ENCODE data around the gene CDC42BPA. TPM values are rescaled to one million over a fixed set of nuclear protein-coding genes. Genes with fewer than 3 reads are reported as not detected.

Gene CDC42BPA
- total RNA-seq, 1 donor from 2014 or later = 61.6 TPM

DNA sequence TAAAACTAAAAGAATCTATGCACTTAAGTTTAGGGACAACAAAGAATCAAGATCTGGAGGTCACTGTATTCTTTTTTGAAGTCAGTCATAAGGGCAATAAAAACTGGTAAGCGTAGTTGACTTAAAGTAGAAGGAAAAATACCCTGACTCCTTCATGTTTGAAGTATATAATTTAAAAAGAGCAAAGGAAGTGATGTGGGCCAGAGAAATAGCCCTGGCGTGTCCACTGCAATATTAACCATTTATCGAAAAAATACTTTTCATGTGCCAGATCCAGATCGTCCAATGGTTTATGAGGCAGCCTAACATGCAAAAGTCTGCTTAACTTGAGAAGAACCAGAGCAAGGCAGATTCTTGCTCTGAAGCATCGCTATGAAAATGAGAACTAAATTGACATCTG is 216.2 kb downstream of the CDC42BPA start:
- no peaks in the 10 kb centered on the region for H3K4me1 Mint-ChIP-seq (ENCODE audit: low read depth)
- H3K9me3 Mint-ChIP-seq (ENCODE audit: low read depth) = peaks cover 11% of the 10 kb centered on the region
- no peak overlapping the region for H3K27ac Mint-ChIP-seq (ENCODE audit: unreplicated experiment)
- H3K36me3 Mint-ChIP-seq (ENCODE audit: low read depth) = peaks cover 18% of the 10 kb centered on the region
- H3K27me3 Mint-ChIP-seq (ENCODE audit: low read depth) = no peaks in the 10 kb centered on the region
- no peak overlapping the region for H3K4me3 Mint-ChIP-seq (ENCODE audit: unreplicated experiment)
- TF ChIP-seq, protein P1, sequence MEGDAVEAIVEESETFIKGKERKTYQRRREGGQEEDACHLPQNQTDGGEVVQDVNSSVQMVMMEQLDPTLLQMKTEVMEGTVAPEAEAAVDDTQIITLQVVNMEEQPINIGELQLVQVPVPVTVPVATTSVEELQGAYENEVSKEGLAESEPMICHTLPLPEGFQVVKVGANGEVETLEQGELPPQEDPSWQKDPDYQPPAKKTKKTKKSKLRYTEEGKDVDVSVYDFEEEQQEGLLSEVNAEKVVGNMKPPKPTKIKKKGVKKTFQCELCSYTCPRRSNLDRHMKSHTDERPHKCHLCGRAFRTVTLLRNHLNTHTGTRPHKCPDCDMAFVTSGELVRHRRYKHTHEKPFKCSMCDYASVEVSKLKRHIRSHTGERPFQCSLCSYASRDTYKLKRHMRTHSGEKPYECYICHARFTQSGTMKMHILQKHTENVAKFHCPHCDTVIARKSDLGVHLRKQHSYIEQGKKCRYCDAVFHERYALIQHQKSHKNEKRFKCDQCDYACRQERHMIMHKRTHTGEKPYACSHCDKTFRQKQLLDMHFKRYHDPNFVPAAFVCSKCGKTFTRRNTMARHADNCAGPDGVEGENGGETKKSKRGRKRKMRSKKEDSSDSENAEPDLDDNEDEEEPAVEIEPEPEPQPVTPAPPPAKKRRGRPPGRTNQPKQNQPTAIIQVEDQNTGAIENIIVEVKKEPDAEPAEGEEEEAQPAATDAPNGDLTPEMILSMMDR (IDR thresholded peaks at IDR 0.05) = no peak
- no peak for DNase-seq (ENCODE audit: low spot score)

DNA sequence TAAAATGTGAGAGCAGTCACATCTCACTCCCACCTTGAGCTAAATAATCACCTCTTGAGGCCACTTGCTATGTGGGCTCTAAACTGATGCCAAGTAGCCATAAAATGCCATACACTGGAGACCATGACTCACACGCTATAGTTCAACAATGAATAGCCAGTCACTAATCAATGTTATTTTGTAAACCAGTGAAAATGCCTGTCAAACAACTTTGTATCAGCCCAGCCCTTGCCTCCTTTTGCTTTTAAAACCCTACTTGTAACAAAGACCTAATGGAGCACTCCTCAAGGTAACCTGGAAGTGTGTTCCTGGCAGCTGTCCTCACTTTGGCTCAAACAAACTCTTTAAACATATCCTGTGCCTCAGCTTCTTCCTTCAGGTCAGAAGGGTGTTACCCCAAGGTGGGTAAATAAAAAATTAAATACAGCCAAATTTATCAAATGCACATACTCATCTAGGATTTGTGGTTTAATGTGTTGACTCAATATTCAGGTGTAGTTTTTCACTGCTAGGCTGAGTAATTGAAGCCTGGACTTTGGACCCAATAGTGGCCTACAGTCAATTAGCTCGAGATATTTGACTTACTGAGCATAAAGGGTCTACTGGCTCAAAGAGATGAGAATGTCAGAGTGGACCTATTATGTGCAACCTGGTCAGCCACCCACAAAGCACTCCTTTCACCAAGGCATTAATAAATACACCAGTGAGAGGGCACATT is 223.9 kb downstream of the CDC42BPA start:
- Mint-ChIP-seq H3K4me1 (ENCODE audit: low read depth) (no peaks in the 10 kb centered on the region), H3K27ac (ENCODE audit: unreplicated experiment) (no peak overlapping the region), H3K27me3 (ENCODE audit: low read depth) (no peaks in the 10 kb centered on the region), H3K4me3 (ENCODE audit: unreplicated experiment) (no peak overlapping the region), H3K36me3 (ENCODE audit: low read depth) (peaks cover 13% of the 10 kb centered on the region), H3K9me3 (ENCODE audit: low read depth) (no peaks in the 10 kb centered on the region)
- no peak for DNase-seq (ENCODE audit: low spot score)
- TF ChIP-seq, protein P1 (IDR thresholded peaks at IDR 0.05) = no peak

DNA sequence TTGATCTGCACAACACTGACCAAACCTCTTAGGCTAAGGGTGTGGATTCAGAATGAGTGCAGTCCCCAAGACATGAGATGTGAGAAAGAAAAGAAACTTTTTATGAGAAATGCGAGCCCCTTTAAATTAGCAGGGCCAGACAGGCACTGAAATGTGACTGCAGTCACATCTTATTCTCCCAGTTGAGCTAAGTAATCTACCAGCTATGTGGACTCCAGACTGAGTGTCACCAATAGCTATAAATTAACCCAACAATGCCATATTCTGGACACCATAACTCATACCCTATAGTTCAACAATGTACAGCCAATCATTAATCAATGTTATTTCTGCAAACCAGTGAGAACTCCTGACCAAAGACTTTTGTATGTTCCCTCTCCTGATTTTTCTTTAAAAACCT is 225.0 kb downstream of the CDC42BPA start:
- no peaks in the 10 kb centered on the region for H3K27me3 Mint-ChIP-seq (ENCODE audit: low read depth)
- H3K36me3 Mint-ChIP-seq (ENCODE audit: low read depth) = peaks cover 13% of the 10 kb centered on the region
- TF ChIP-seq, protein P1 (IDR thresholded peaks at IDR 0.05) = no peak
- H3K4me3 Mint-ChIP-seq (ENCODE audit: unreplicated experiment) = no peak overlapping the region
- H3K4me1 Mint-ChIP-seq (ENCODE audit: low read depth) = no peaks in the 10 kb centered on the region
- no peak overlapping the region for H3K27ac Mint-ChIP-seq (ENCODE audit: unreplicated experiment)
- no peaks in the 10 kb centered on the region for H3K9me3 Mint-ChIP-seq (ENCODE audit: low read depth)
- no peak for DNase-seq (ENCODE audit: low spot score)

DNA sequence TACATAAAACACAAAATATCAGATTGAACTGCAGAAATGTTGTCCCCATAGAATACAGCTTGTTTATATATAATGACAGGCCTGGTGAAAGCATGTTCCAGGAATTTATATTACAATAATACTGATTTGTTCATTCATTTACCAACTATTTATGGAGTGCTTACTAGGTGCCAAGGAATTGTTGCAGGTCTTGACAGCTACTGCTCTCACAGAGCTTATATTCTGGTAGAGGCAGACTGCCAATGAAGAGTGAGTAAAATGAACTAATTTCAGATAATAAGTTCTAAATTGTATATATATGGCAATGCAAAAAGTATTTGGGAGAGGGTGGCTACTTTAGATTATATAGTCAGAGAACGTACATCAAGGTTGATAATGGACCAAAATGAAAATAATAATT is 226.2 kb downstream of the CDC42BPA start:
- Mint-ChIP-seq H3K4me3 (ENCODE audit: unreplicated experiment) (no peak overlapping the region), H3K36me3 (ENCODE audit: low read depth) (peaks cover 17% of the 10 kb centered on the region), H3K9me3 (ENCODE audit: low read depth) (no peaks in the 10 kb centered on the region), H3K4me1 (ENCODE audit: low read depth) (no peaks in the 10 kb centered on the region), H3K27ac (ENCODE audit: unreplicated experiment) (no peak overlapping the region), H3K27me3 (ENCODE audit: low read depth) (no peaks in the 10 kb centered on the region)
- TF ChIP-seq, protein P1 (IDR thresholded peaks at IDR 0.05) = no peak
- no peak for DNase-seq (ENCODE audit: low spot score)

DNA sequence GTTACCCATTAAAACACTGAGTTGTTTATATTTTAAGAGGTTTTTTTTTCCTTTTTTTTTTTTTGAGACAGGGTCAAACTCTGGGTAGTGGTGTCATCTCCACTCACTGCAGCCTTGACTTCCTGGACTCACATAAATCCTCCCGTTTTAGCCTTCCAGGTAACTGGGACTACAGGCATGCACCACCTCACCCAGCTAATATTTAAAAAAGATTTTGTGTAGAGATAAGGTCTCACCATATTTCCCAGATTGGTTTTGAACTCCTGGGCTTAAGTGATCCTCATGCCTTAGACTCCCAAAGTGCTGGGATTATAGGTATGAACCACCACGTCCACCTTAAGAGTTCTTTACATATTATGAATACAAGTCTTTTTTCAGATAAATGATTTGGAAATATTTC is 231.7 kb downstream of the CDC42BPA start:
- DNase-seq (ENCODE audit: low spot score) = no peak
- Mint-ChIP-seq H3K36me3 (ENCODE audit: low read depth) (peaks cover 42% of the 10 kb centered on the region), H3K27me3 (ENCODE audit: low read depth) (no peaks in the 10 kb centered on the region), H3K4me1 (ENCODE audit: low read depth) (peaks cover 8% of the 10 kb centered on the region), H3K27ac (ENCODE audit: unreplicated experiment) (no peak overlapping the region), H3K4me3 (ENCODE audit: unreplicated experiment) (no peak overlapping the region), H3K9me3 (ENCODE audit: low read depth) (peaks cover 16% of the 10 kb centered on the region)
- TF ChIP-seq, protein P1 (IDR thresholded peaks at IDR 0.05) = no peak

Measured in chondrocyte (in vitro differentiated cells).